CD4-positive, alpha-beta T cell treated with Interleukin-17A for 4 hours (primary cell): ENCODE results near the gene MPG.

Experiments
- DNase-seq: peaks from one replicate; pipeline ENCODE4 v3.0.0-alpha.2; 2020; ENCODE audit warnings: mixed read lengths

Gene MPG

DNA sequence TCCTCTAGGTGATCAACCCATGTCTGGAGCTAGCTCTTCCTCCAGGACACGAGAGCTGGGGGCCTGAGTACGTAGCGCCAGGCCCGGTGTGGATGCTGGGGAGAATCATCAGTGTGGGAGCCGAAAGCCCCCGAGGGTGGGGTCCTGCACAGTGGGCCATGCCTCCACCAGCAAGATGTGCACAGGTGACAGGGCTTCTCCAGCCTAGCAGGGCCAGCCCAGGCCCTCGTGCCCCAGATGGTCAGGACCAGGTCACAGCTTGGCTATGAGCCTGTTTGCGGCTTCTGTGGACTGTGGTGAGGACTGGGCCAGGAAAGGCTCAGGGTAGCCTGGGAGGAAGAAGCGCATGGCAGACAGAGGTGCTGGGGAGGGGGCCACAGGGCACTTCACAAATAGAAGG lies 7.8 kb downstream of the MPG start:
- no peak for DNase-seq

- no peak for DNase-seq
Observed at GRCh38 chr16:86483-86952, 8.5 kb downstream of the MPG start.

DNA sequence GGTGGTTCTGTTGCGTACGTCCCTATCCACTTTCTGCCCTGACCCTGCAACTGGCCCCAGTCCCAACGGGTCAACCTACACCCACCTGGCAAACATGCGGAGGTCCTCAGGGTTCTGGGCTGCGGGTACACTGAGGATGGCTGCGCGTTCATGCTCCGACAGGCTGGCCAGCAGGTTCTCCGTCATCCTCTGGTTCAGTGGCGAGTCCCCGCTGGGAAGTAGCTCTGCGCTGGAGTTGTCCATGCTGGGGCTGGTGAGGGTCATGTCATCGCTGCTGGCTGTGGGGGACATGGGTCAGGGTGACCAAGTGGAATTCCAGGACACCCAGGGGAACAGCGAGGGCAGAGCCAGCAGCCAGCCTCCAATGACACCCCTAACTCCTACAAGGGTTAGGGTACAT lies 10.6 kb downstream of the MPG start:
- DNase-seq: no peak

DNA sequence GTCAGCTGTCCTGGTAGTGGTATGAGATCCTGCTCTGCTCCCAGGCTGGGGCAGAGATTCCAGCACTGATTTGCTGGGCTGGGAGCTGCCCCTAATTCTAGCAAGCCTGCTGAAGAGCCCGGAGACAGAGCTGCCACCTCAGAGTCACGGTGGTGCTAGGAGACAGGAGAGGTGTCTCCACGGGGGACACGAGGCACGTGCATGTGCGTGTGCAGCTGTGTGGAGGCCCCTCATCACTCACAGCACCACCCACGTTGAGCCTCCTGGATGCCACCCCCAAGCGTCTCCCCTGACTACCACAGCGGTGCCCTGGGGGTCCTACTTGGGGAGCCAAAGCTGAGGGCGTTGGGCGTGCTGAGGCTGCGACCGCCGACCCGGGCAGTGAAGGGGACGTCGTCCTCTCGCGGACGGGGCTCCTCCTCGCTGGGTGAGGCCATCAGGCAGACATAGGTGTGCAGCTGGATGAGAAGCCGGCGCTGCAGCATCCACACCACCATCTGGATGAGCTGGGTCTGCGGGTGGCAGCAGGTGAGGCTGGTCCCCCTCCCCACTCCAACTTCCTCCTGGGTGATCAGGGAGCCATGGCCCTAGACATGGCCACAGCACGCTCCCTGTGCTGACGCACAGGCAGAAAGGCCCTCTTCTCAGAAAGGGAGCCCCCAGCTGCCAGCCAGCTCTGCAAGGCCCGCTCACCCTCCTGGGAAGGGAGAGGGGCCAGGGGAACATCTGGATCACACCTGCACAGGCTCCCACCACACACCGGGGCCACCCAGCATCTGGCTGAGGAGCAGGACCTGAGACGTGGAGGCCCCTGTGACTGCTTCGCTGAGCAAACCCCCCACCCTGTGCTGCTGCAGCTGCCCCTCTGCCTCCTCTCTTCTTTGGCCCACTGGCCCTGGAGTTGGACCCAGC lies 11.6 kb downstream of the MPG start:
- DNase-seq: no peak

DNA sequence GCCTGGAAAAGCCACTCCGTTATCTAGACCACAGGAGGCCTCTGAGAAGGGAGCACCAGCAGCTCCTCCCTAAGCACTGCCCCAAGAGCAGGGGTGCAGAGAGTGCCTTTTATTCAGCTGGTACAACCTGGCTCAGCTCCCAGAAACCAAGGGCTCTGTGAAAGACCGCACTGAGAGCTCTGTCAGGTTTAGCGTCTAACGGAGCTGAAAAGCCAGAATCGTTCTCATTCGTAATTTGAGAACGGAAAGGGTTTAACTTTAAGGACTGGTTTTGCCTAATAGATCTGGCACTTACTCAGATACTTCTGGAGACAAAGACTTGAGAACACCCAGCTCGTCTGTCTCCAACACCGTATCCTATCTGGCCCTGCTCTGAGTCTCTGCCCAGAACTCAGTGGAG lies 13.5 kb downstream of the MPG start:
- no peak for DNase-seq

DNA sequence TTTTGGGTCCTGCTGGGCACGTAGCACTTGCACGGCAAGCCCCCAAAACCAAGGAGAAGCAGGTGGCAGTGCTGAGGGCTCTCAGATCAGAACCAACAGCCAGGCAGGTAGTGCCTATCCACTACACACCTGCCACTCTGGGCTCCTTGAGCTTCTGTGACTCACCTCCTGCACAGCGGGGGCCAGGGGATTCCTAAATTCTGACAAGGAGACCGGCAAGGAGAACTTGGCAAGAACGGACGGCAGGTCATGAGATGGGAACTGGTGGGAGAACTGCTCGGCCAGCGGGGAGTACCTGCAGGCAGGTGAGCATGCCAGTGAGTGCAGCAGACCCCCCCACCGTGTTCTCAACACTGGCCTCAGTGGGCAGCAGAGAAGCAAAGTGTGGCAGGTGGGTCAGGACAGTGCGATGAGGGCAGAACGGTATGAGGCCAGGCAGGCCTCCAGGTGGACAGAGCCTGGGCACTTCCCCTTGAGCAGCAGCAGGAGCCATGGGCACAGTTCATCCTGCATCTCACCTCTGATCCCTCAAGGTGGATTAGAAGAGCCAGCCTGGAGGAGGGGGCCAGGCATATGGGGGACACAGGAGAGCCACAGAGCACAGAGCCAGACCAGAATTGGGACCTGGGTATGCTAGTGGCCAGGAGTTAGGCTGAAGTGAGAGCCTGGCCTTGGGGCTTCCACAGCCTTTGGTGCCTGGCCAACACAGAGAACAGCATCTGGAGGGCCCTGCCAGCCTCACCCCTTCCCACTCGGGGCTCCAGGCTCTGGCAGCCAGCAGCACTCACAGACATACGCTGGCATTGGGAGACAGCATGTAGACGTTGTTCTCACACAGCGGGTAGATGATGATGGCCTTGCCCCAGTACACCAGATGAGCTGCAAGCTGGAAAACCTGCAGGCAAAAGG lies 14.7 kb downstream of the MPG start:
- no peak for DNase-seq

GRCh38 chr16:94918-95265 lies 16.9 kb downstream of the MPG start:
- DNase-seq: no peak

GRCh38 chr16:96935-97381 lies 18.9 kb downstream of the MPG start:
- peak; percentile 92 for DNase-seq

GRCh38 chr16:97822-98221 lies 19.8 kb downstream of the MPG start:
- no peak for DNase-seq

DNA sequence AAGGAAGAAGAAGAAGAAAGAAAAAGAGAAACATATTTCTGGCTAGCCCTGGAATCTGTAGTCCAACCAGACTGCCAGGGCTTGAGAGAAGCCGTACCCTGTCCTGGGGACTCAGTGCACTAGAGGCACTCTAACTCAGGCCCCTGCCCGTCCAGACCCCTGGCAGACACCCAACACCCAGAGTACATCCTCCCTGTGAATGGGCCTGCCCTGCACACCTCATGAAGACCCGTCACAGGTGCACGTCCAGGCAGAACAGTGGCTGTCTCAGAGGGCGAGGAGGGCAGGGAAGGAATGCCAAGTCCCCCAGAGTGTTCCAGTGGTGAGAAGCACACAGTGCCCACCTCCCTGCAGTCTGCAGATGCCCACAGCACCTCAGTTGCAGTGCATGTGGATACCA lies 23.0 kb downstream of the MPG start:
- no peak for DNase-seq

DNA sequence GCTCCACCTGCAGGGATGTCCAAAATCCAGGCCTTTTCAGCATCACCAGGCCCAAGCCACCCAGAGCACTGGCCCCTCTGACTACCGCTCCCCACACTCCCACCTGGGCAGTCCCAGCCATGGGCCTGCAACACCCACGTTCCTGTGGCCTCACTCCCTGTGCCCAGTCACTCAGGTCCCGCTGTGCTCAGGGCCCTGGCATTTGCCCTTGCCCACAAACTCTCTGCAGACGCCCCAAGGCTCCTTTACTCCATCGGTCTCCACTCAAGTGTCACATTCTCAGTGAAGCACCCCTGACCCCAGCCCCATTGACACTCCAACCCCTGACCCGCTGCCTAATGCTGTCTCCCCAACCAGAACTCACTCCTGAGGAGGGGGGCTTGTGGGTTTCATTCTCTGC lies 23.6 kb downstream of the MPG start:
- no peak for DNase-seq

DNA sequence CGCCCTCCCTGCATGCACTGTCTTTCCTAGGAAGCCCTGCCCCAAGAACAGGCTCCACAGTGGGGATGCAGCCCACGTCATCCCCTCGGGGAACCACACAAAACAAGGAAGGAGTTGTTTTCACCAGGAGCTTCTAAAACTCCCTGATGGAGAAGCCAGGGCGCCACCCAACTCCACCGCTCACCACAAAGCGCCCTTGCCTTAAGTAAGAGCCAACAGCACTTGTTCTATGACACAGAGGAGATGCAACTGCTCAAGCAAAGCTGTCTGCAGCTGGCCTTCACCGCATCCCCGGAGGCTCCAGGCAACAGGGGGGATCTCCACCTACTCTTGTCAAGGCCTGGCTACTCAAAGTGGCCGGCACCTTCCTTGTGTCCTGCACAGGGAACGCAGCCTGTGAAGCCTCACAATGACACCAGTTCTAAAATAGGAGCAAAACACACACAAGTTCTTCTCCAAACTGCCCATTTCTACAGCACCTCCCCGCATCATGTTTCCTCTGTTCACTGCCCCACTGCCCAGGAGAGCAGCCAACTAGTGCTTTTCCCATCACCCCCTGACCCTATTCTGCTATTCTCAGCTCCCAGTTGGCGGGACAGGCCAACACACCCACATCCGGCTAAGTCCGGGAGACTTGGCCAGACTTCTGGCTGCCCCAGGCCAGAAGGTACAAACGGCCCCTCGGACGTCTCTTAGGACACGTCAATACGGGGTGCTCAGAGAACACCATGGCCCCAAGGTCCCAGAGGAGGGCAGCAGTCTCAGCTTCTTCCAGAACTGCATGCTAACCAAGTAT lies 24.2 kb downstream of the MPG start:
- DNase-seq: no peak

GRCh38 chr16:104355-104754 lies 26.3 kb downstream of the MPG start:
- no peak for DNase-seq

GRCh38 chr16:104928-105327 lies 26.9 kb downstream of the MPG start:
- no peak for DNase-seq

- no peak for DNase-seq
Observed at GRCh38 chr16:105521-105920, 27.5 kb downstream of the MPG start.

GRCh38 chr16:106623-107324 lies 28.7 kb downstream of the MPG start:
- peak; percentile 65 for DNase-seq

DNA sequence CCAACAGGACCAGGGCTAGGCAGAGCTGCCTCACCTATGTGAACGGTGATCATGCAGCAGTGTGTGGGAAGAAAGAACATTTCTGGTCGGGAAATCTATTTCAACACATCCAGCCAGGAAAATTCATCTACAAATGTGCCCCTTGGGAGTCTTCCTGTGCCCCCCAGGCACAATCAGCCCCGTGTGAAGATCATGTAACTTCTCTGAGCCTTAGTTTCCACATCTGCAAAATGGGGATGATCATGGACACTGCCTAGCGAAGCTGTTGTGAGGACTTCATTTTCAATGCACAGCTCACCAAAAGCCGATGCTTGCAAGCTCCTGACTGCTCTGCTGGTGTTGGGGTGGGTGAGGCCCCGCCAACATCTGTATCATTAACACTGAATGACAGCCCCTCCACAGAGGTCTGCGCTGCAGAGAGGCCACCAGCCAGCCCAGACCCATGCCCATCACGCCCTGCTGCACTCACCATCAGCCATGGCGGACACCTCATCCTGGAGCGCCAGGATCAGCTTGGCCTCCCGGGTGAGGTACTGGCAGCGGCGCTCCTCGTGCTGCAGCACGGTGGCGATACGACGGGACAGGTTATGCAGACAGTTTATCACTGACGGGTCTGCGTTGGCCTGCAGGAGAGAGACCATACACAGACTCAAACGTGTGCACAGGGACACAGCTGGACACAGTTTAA lies 34.3 kb downstream of the MPG start:
- no peak for DNase-seq

- DNase-seq: no peak
Observed at GRCh38 chr16:114327-114726, 36.3 kb downstream of the MPG start.

DNA sequence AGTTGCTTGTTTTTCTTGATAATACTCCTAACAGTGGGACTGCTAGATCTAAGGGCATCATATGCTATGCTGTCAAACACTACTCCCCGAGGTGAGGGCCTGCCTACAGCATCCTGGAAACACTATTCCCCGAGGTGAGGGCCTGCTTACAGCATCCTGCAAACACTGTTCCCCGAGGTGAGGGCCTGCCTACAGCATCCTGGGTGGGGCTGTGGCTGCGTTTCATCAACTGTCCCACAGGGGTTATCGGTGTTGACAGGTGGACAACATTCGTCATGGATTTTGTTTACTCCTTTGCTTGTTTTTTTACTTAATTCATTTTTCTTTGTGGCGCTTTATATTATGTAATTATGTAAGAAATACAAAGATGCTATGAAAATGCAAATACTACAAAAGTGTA lies 38.0 kb downstream of the MPG start:
- no peak for DNase-seq

- peak; percentile 80 for DNase-seq
Observed at GRCh38 chr16:117379-118365, 39.6 kb downstream of the MPG start.
